GM10847 (cell line): Measurements from ENCODE around the gene TCTN1.

ENCODE experiments used
- POLR2A ChIP-seq: IDR thresholded peaks from 2 replicates; pipeline ENCODE4 v1.6.1; 2011; ENCODE audit not compliant: insufficient read length; ENCODE audit errors: extremely low read depth

TCTN1 gene

GRCh38 chr12:110613771-110614684 is at the start of gene TCTN1:
TCTN1 (plus strand) TSS chr12:110614129; CDS start chr12:110614183, 54 bp downstream.
- peak; percentile 88 for TF ChIP-seq POLR2A

GRCh38 chr12:110564471-110564991 is 49.4 kb upstream of the TCTN1 start:
- no peak for TF ChIP-seq POLR2A

GRCh38 chr12:110565894-110566871 is 47.7 kb upstream of the TCTN1 start:
- no peak for TF ChIP-seq POLR2A

- TF ChIP-seq POLR2A: no peak
Observed at GRCh38 chr12:110566993-110567392, 46.9 kb upstream of the TCTN1 start.

- no peak for TF ChIP-seq POLR2A
Observed at GRCh38 chr12:110568752-110569151, 45.2 kb upstream of the TCTN1 start.

- TF ChIP-seq POLR2A: no peak
Observed at GRCh38 chr12:110574044-110574443, 39.9 kb upstream of the TCTN1 start.

GRCh38 chr12:110575326-110575725 is 38.6 kb upstream of the TCTN1 start:
- TF ChIP-seq POLR2A: no peak

- no peak for TF ChIP-seq POLR2A
Observed at GRCh38 chr12:110576504-110576903, 37.4 kb upstream of the TCTN1 start.

GRCh38 chr12:110577864-110578693 is 35.9 kb upstream of the TCTN1 start:
- TF ChIP-seq POLR2A: no peak

- no peak for TF ChIP-seq POLR2A
Observed at GRCh38 chr12:110578694-110579534, 35.0 kb upstream of the TCTN1 start.

- no peak for TF ChIP-seq POLR2A
Observed at GRCh38 chr12:110579535-110580253, 34.2 kb upstream of the TCTN1 start.

- TF ChIP-seq POLR2A: no peak
Observed at GRCh38 chr12:110581931-110582275, 32.0 kb upstream of the TCTN1 start.
